NCI-H1694 treated with DMSO at 0.1 percent for 48 hours (cell line): ENCODE results near the gene FBXL20.
"Not testable (repeated sequence)": the region's sequence is repeated elsewhere in the genome, so short reads cannot be mapped to it uniquely, and the experiment has no call there.

Source experiments
- DNase-seq: peaks from one replicate; lab custom pipeline; 2025; lab: John Stamatoyannopoulos, UW

Gene FBXL20

DNA sequence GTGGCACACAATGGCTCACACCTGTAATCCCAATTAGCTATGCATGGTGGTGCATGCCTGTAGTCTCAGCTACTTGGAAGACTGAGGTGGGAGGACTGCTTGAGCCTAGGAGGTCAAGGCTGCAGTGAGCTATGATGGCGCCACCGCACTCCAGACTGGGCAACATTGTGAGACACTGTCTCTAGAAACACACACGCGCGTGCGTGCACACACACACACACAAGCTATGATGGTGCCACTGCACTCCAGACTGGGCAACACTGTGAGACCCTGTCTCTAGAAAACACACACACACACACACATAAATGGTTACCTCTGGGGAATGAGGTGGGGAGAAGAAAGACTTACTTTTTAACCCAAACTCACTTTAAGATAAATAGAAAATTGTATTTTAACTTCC is 16.4 kb downstream of the FBXL20 start:
- DNase-seq = no peak

DNA sequence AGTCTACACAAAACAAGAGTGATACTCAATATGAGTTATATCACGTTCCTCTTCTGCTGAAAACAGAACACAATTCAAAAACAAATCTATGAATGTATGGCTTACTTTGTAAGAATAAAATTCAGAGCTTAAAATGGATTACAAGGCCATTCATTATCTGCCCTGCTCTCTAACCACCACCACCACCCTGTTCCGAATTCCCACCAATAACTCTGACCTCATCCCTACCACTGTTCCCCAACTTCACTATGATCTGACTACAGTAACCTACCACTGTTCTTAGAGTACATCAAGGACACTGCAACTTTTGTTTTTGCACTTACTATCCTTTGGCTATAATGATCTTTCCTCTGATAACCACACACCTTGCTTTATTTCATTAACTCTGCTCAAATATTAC is 21.3 kb downstream of the FBXL20 start:
- DNase-seq = no peak

DNA sequence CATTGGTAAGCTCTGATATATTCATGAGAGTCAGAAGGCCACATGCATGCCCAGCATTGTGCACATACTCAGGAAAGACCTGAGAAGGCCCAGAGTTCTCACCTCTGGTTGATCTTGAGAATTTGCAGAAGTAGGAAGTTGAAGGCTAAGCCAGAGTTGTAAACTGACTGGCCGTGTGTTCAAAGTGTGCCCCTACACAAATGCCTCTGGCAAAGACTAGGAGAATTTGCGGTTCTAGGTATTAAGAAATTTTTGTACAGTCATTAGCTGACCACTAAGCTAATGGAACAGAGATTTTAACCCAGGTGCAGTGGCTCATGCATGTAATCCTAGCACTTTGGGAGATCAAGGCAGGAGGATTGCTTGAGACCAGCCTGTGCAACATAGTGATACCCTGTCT is 25.0 kb downstream of the FBXL20 start:
- no peak for DNase-seq

DNA sequence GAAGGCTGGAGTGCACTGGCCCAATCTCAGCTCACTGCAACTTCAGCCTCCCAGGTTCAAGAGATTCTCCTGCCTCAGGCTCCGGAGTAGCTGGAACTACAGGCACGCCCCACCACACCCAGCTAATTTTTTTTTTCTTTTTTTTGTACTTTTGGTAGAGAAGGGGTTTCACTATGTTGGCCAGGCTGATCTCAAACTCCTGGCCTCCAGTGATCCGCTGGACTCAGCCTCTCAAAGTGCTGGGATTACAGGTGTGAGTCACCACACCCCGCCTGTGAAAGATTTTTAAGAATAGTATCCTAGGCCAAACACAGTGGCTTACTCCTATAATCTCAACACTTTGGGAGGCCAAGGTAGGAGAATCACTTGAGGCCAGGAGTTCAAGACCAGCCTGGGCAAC is 33.6 kb downstream of the FBXL20 start:
- not testable (repeated sequence) for DNase-seq

DNA sequence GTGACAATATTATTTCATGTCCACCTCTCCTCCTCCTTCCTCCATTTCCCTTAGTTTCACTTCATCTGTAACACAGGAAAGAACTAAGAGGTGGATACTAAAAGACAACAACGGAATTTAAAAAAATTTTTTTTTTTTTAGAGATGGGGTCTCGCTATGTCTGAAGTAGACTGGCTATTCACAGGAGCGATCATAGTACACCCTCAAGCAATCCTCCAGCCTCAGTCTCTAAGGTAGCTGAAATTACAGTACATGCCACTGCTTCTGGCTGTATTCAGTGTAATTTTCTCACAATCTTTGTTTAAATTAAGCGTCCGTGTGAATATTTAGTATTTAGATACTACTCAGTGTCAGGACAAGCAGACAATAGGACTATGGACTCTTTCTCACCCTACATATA is 35.6 kb downstream of the FBXL20 start:
- DNase-seq = no peak

DNA sequence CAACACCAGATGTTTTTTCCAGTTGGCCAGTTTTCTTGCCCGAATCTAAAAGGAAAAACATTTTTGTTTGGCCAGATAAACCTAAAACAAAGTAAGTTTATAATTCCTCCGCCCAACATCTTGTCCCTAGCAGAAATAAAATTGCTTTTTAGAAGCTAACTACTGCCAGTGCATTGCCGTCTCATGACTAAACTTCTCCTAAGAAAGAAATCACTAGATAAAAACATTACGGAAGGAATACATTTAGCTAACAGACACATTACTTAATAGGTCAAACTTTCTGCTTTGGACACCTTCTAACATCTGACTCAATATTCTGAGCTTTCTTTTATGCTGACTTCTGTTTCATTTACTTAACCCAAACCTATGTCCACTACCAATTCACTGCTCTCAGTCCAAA is 36.2 kb downstream of the FBXL20 start:
- DNase-seq = no peak

DNA sequence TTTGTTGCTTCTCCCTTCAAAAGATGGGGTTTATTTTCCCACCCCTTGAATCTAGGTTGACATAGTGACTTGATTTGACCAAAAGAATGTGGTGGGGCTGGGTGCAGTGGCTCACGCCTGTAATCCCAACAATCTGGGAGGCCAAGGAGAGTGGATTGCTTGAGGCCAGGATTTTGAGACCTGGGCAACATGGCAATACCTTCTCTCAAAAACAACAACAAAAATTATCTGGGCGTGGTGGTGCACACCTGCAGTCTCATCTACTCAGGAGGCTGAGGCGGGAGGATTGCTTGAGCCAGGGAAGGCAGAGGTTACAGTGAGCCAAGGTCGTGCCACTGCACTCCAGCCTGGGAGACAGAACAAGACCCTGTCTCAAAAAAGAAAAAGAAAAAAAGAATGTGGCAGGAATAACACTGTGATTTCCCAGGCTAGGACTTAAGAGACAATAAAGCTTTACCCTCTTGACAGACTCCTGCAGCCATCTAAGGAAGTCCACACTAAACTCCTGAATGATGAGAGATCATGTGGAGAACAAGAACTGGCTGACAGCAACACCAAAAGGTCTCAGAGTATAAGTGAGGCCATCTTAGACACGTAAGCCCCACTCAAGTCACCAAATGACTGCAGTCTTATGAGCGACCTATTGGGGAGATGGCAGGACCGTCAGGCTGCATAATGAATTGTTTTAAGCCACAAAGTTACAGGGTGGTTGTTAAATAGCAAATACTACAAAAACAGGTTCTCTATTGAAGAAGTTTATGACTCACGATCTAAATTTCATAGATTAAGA is 37.0 kb downstream of the FBXL20 start:
- DNase-seq = no peak

DNA sequence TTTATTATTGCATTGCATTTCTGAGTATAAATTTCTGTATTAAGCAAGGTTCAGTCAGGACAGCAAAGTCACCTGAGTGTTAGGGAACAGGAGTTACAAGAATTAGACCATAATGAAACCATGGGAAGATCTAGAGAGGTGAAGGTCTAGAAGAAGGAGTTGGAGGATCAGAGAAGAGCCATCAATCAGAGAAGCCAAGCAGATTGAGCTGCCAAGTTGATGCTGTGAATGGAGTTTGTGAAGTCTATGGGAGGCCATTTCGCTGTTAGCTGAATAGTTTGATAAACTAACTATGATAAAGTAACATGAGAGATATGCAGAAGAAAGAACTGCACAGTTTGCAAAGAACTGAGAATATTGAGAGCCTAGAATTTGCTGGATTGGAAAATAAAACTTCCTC is 40.4 kb downstream of the FBXL20 start:
- no peak for DNase-seq

DNA sequence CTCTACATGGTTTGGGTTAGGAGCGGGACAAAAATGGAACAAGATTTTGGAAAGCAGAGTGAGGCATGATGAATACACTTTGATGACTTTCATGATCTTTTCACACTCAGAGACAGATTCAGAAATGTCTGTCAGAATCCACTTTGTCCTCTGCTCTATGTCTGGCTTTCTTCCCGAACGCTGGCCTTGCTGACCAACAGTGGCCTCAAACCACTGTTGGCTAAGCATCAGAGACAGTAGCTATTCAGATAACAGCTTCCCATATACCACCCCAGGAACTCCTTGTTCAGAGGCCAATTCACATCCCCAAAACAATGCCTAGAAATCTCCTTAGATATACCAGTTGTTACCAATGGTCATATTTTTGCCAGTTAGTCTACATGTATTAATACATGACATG is 40.9 kb downstream of the FBXL20 start:
- no peak for DNase-seq

DNA sequence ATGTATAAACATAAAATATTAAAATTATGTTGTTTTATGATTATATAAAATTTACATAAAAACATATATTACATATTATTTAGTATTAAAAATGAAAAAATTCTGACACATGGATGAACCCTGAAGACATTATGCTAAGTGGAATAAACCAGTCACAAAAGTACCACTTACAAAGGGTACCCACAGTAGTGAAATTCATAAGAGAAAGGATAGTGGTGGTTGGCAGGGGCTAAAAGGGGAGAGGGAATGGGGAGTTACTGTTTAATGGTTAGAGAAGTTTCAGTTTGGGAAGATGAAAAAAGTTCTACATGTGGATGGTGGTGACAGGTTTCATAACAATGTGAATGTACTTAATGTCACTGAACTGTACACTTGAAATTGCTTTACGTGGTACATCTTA is 41.4 kb downstream of the FBXL20 start:
- DNase-seq = no peak

DNA sequence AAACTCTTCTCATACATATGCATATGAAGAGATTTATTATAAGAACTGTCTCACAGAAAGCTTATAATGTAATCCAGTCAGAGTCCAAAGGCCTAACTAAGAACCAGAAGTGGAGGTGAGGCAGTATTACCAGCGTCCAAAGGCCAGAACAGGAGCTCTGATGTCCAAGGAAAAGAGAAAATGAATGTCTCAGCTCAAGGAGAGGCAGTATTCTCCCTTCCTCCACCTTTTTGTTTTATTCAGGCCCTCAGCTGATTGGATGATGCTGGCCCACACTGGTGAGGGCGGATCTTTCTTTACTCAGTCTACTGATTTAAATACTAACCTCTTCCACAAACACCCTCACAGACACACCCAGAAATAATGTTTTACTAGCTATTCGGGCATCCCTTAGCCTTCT is 43.4 kb downstream of the FBXL20 start:
- DNase-seq = no peak

DNA sequence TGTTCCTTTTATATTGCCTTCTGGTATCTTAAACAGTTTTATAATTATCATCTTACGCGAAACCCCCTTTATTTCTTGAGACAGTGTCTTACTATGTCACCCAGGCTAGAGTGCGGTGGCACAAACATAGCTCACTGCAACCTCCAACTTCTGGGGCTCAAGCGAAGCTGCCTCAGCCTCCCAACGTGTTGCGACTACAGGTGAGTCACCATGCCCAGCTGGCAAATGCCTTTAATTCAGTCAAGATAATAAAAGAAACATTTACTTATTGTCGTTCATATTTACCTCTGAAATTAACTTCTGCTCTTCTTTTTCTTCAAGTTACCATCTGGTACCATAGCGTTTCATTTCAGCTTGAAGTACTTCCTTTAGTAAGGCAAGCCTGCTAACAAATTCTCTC is 43.9 kb downstream of the FBXL20 start:
- DNase-seq = no peak

DNA sequence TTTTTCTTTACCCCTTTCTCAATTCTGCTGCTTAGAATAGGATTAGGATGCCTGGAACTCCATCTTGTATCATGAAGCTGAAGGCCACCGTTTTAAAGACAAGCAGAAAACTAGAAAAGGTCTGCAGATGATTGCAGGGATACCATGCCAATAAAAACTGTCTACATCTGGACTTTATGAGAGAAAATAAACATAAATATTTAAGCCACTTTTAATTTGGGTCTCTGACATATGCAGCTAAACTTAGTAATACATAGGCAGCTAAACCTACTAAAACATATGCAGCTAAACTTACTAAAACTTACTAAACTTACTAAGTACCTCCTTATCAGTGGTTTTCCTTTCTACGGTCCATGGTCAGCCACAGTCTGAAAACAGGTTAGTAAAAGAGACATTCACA is 48.4 kb downstream of the FBXL20 start:
- no peak for DNase-seq

DNA sequence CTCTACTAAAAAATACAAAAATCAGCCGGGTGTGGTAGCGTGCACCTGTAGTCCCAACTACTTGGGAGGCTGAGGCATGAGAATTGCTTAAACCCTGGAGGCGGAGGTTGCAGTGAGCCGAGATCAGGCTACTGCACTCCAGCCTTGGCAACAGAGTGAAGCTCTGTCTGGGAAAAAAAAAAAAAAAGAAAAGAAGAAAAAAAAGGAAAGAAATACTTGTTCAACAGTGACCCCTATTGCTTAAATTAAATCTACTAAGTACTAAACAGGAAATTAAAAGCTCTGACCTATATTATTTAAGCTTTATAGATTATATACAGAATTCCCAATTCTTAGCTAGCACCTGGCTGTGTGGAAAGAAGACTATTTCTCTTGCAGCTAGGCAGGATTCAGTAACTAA is 48.9 kb downstream of the FBXL20 start:
- DNase-seq = peak; percentile 13

DNA sequence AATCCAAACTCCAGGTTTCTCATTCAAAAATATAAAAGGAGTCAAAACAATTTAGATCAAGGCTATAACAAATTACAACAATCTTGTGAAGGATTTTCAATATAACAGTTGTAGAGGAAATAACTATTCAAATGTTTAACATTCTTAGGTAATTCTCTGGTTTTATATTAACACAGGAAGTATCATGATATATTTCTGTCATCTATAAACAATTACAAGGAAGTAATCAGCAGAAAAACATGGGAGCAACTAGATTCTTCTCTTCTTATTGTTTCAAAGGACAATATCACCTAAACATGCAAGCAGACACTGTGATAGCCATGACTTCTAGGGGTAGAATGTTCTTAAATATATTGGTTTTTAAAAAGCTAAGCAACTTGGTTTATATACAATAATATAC is 49.9 kb downstream of the FBXL20 start:
- no peak for DNase-seq

DNA sequence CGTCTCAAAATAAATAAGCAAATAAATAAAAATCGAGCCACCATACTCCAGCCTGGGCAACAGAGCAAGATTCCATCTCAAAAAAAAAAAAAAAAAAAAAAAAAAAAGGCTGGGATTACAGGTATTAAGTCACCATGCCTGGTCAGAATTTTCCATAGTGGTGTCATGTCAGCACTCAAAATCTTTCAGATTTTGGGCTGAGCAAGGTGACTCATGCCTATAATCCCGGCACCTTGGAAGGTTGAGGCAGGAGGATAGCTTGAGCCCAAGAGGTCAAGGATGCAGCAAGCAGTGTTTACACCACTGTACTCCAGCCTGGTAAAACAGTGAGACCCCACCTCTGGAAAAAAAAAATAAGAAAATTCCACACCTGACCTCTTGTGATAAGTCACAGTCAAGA is 52.2 kb downstream of the FBXL20 start:
- DNase-seq = no peak

DNA sequence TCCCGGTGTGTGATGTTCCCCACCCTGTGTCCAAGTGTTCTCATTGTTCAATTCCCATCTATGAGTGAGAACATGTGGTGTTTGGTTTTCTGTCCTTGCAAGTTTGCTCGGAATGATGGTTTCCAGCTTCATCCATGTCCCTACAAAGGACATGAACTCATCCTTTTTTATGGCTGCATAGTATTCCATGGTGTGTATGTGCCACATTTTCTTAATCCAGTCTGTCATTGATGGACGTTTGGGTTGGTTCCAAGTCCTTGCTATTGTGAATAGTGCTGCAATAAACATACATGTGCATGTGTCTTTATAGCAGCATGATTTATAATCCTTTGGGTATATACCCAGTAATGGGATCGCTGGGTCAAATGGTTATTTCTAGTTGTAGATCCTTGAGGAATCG is 54.6 kb downstream of the FBXL20 start:
- DNase-seq = not testable (repeated sequence)

DNA sequence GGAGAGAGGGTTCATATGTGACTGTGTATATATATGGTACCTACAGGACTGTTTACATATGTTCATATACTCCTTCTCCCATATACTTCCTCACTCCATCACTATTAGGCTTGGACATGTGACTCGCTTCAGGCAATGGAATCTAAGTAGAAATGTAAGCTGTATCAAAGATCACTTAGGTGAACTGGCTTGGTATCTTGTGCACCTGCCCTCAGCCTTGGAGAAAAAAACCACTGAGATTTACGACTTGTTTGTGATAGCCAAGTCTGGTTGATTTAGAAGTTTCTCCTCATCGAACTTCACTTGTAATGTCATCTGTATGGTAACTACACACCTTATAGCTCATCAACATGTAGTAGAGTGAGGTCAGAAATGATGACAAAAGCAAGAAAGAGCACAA is 59.9 kb downstream of the FBXL20 start:
- no peak for DNase-seq

DNA sequence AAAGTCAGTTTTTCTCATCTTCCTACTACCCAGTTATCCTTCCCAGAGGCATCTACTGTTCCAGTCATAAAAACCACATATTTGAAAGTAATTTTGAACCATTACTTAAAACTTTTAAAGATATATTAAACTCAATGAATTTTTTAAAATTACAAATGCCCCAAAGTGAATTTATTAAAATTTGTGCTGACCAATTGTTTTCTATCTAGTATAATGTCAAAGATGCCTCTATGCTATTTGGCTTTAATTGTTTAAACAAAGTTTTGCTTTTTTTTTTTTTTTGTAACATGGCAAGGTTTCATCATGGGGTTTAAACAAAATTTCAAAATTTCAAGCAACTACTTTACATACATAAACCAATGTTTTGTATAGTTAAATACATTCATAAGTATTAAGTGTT is 60.7 kb downstream of the FBXL20 start:
- no peak for DNase-seq

DNA sequence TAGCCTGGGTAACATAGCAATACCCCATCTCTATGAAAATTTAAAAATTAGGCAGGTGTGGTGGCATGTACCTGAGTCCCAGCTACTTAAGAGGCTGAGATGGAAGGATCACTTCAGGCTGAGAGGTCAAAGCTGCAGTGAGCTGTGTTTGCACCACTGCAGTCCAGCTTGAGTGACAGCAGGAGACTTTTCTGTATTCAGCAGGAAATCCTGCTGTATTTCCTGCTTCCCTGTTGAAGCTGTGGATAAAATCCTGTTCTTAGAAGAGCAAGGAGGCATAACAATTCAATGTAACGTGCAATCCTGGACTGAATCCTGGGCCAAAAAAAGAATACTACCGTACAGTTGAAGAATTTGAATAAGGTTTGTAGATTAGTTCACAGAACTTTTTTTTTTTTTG is 62.2 kb downstream of the FBXL20 start:
- DNase-seq = no peak

DNA sequence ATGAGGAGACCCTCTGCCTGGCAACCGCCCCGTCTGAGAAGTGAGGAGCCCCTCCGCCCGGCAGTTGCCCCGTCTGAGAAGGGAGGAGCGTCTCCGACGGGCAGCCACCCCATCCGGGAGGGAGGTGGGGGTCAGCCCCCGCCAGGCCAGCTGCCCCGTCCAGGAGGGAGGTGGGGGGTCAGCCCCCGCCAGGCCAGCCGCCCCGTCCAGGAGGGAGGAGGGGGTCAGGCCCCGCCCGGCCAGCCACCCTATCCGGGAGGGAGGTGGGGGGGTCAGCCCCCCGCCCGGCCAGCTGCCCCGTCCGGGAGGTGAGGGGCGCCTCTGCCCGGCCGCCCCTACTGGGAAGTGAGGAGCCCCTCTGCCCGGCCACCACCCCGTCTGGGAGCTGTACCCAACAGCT is 63.8 kb downstream of the FBXL20 start:
- DNase-seq = not testable (repeated sequence)

DNA sequence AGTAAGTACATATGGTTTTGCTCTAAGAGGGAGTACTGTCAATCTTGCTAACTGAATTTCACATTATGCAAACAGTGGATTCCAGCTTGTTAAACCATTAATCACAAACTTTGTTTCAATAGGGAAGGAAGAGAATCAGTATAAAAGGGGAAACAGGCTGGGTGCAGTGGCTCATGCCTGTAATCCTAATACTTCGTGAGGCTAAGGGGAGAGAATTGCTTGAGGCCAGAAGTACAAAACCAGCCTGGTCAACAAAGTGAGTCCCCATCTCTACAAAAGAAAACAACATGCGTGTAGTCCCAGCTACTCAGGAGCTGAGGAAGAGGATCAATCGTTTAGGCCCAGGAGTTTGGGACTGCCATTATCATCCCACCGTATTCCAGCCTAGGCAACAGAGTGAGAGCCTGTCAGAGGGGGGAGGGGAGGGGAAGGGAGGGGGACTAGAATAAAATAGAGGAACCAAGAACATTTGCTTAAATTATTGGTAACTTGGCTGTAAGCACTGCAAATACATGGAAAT is 65.7 kb downstream of the FBXL20 start:
- no peak for DNase-seq

DNA sequence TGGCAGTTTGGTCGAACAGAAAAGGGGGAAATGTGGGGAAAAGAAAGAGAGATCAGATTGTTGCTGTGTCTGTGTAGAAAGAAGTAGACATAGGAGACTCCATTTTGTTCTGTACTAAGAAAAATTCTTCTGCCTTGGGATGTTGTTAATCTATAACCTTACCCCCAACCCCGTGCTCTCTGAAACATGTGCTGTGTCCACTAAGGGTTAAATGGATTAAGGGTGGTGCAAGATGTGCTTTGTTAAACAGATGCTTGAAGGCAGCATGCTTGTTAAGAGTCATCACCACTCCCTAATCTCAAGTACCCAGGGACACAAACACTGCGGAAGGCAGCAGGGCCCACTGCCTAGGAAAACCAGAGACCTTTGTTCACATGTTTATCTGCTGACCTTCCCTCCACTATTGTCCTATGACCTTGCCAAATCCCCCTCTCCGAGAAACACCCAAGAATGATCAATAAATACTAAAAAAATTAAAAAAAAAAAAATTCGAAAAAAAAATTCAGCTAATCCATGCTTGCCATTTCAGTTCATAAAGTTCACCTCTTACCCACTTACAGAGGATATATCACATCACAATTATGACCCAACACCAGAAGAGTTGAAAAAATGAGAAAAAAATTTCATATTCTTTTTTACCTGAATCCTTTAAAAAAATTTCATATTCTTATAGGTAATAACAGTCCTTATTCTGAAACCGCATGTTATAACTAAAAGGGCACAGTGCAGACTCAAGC is 67.2 kb downstream of the FBXL20 start:
- DNase-seq = not testable (repeated sequence)

DNA sequence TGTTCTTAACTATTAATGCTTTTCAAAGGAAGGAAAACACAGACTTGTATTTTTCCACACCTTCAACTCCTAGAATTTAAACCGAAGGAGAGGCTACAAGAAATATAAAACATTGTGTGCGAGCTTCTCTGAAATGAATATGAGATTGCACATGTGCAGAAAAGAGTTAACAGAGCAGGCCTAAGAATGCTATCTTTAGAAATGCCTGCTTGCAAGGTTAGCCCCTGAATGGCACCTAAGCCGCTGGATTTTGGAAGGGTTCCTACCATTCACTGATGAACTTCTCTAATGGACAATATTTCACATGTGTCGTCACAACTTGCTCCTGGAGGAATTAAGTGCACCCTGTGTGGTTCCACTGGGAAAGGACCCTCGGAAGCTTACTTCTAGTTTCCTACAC is 69.3 kb downstream of the FBXL20 start:
- DNase-seq = no peak
